Activated T-helper 2 cell treated with anti-CD3 and anti-CD28 coated beads, Interferon-gamma antibody, Interleukin-2, Interleukin-4, amounts not matched to agents 10 μg/mL and 5 μg/mL and 100 μg/mL, durations not matched to agents 14 hours and 24 hours and 36 hours (primary cell): ENCODE results near the gene AFF3. TPM values are rescaled to one million over a fixed set of nuclear protein-coding genes. Genes with fewer than 3 reads are reported as not detected.

Experiments
- DNase-seq: peaks from one replicate; pipeline ENCODE4 v3.0.0; 2021; ENCODE audit warnings: low spot score
- H3K27ac Mint-ChIP-seq: one replicate; pipeline ENCODE4 v1.8.0; 2021; ENCODE audit warnings: mixed read lengths
- H3K27me3 Mint-ChIP-seq: one replicate; pipeline ENCODE4 v1.8.0; 2021; ENCODE audit warnings: low read depth, mixed read lengths
- H3K36me3 Mint-ChIP-seq: one replicate; pipeline ENCODE4 v1.8.0; 2021; ENCODE audit warnings: low read depth, mixed read lengths
- H3K4me1 Mint-ChIP-seq: one replicate; pipeline ENCODE4 v1.8.0; 2021; ENCODE audit warnings: low read depth, mixed read lengths
- H3K4me3 Mint-ChIP-seq: one replicate; pipeline ENCODE4 v1.8.0; 2021; ENCODE audit warnings: low read depth, mild to moderate bottlenecking, moderate library complexity, mixed read lengths
- H3K9me3 Mint-ChIP-seq: one replicate; pipeline ENCODE4 v1.8.0; 2021; ENCODE audit warnings: mixed read lengths
- intact Hi-C: fragments of 100-400 bp; cut with micrococcal nuclease; formaldehyde crosslinking; loops from one replicate; pipeline ENCODE4 v1.15.1; 2023
- total RNA-seq: library from RNA; stranded (reverse); gene quantifications from 2 replicates; pipeline ENCODE4 v1.2.3, GENCODE V29; 2022

The AFF3 gene
- total RNA-seq, 1 donor from 2014 or later: 1.4 TPM

GRCh38 chr2:99657691-99658258, 484.6 kb downstream of the AFF3 start:
- intact Hi-C loops: no loop called here
- H3K9me3 Mint-ChIP-seq: no peaks in the 10 kb centered on the region
- no peak overlapping the region for H3K4me3 Mint-ChIP-seq
- H3K4me1 Mint-ChIP-seq: no peaks in the 10 kb centered on the region
- no peak for DNase-seq
- no peaks in the 10 kb centered on the region for H3K36me3 Mint-ChIP-seq
- H3K27me3 Mint-ChIP-seq: no peaks in the 10 kb centered on the region
- no peak overlapping the region for H3K27ac Mint-ChIP-seq

- no peak overlapping the region for H3K4me3 Mint-ChIP-seq
- H3K27me3 Mint-ChIP-seq: no peaks in the 10 kb centered on the region
- intact Hi-C loops: no loop called here
- H3K4me1 Mint-ChIP-seq: no peaks in the 10 kb centered on the region
- H3K9me3 Mint-ChIP-seq: no peaks in the 10 kb centered on the region
- H3K36me3 Mint-ChIP-seq: no peaks in the 10 kb centered on the region
- DNase-seq: no peak
- H3K27ac Mint-ChIP-seq: no peak overlapping the region
Observed at GRCh38 chr2:99656994-99657393, 485.4 kb downstream of the AFF3 start.

- no peaks in the 10 kb centered on the region for H3K9me3 Mint-ChIP-seq
- no peak overlapping the region for H3K27ac Mint-ChIP-seq
- no peaks in the 10 kb centered on the region for H3K27me3 Mint-ChIP-seq
- no peaks in the 10 kb centered on the region for H3K4me1 Mint-ChIP-seq
- H3K36me3 Mint-ChIP-seq: no peaks in the 10 kb centered on the region
- DNase-seq: no peak
- no peak overlapping the region for H3K4me3 Mint-ChIP-seq
- intact Hi-C loops: no loop called here
Observed at GRCh38 chr2:99653433-99653832, 489.0 kb downstream of the AFF3 start.

GRCh38 chr2:99652862-99653261, 489.5 kb downstream of the AFF3 start:
- intact Hi-C loops: no loop called here
- Mint-ChIP-seq H3K27ac (no peak overlapping the region), H3K27me3 (no peaks in the 10 kb centered on the region), H3K9me3 (no peaks in the 10 kb centered on the region), H3K36me3 (no peaks in the 10 kb centered on the region), H3K4me3 (no peak overlapping the region), H3K4me1 (no peaks in the 10 kb centered on the region)
- no peak for DNase-seq

- no peak for DNase-seq
- Mint-ChIP-seq H3K27me3 (no peaks in the 10 kb centered on the region), H3K9me3 (no peaks in the 10 kb centered on the region), H3K36me3 (no peaks in the 10 kb centered on the region), H3K4me3 (no peak overlapping the region), H3K27ac (no peak overlapping the region), H3K4me1 (no peaks in the 10 kb centered on the region)
- intact Hi-C loops: no loop called here
Observed at GRCh38 chr2:99651930-99652670, 490.3 kb downstream of the AFF3 start.

GRCh38 chr2:99648906-99649789, 493.2 kb downstream of the AFF3 start:
- Mint-ChIP-seq H3K27me3 (no peaks in the 10 kb centered on the region), H3K27ac (no peak overlapping the region), H3K9me3 (no peaks in the 10 kb centered on the region), H3K4me1 (no peaks in the 10 kb centered on the region), H3K4me3 (no peak overlapping the region), H3K36me3 (no peaks in the 10 kb centered on the region)
- DNase-seq: no peak
- intact Hi-C loops: no loop called here

- Mint-ChIP-seq H3K27ac (no peak overlapping the region), H3K4me1 (no peaks in the 10 kb centered on the region), H3K9me3 (no peaks in the 10 kb centered on the region), H3K27me3 (no peaks in the 10 kb centered on the region), H3K4me3 (no peak overlapping the region), H3K36me3 (no peaks in the 10 kb centered on the region)
- intact Hi-C loops: no loop called here
- no peak for DNase-seq
Observed at GRCh38 chr2:99648178-99648844, 494.1 kb downstream of the AFF3 start.

- H3K27ac Mint-ChIP-seq: no peak overlapping the region
- intact Hi-C loops: no loop called here
- no peak for DNase-seq
- H3K36me3 Mint-ChIP-seq: no peaks in the 10 kb centered on the region
- H3K4me1 Mint-ChIP-seq: no peaks in the 10 kb centered on the region
- H3K9me3 Mint-ChIP-seq: no peaks in the 10 kb centered on the region
- no peak overlapping the region for H3K4me3 Mint-ChIP-seq
- H3K27me3 Mint-ChIP-seq: no peaks in the 10 kb centered on the region
Observed at GRCh38 chr2:99645960-99646359, 496.4 kb downstream of the AFF3 start.

- no peak for DNase-seq
- no peaks in the 10 kb centered on the region for H3K4me1 Mint-ChIP-seq
- H3K36me3 Mint-ChIP-seq: no peaks in the 10 kb centered on the region
- intact Hi-C loops: no loop called here
- no peak overlapping the region for H3K4me3 Mint-ChIP-seq
- H3K27me3 Mint-ChIP-seq: no peaks in the 10 kb centered on the region
- no peak overlapping the region for H3K27ac Mint-ChIP-seq
- no peaks in the 10 kb centered on the region for H3K9me3 Mint-ChIP-seq
Observed at GRCh38 chr2:99644419-99644787, 498.0 kb downstream of the AFF3 start.

- Mint-ChIP-seq H3K9me3 (no peaks in the 10 kb centered on the region), H3K27me3 (no peaks in the 10 kb centered on the region)
- intact Hi-C loops: no loop called here
Observed at GRCh38 chr2:99643787-99644418, 498.5 kb downstream of the AFF3 start.

GRCh38 chr2:99641999-99642398, 500.4 kb downstream of the AFF3 start:
- Mint-ChIP-seq H3K27me3 (no peaks in the 10 kb centered on the region), H3K27ac (no peak overlapping the region), H3K4me1 (no peaks in the 10 kb centered on the region), H3K9me3 (no peaks in the 10 kb centered on the region), H3K36me3 (no peaks in the 10 kb centered on the region), H3K4me3 (no peak overlapping the region)
- intact Hi-C loops: no loop called here
- no peak for DNase-seq

More at GRCh38 chr2:99643787-99644418, 498.5 kb downstream of the AFF3 start:
- no peak overlapping the region for H3K27ac Mint-ChIP-seq
- H3K36me3 Mint-ChIP-seq: no peaks in the 10 kb centered on the region
- no peaks in the 10 kb centered on the region for H3K4me1 Mint-ChIP-seq
- DNase-seq: no peak
- no peak overlapping the region for H3K4me3 Mint-ChIP-seq

GRCh38 chr2:99640635-99641151, 501.7 kb downstream of the AFF3 start:
- H3K4me3 Mint-ChIP-seq: no peak overlapping the region
- H3K36me3 Mint-ChIP-seq: no peaks in the 10 kb centered on the region
- no peaks in the 10 kb centered on the region for H3K4me1 Mint-ChIP-seq
- H3K27ac Mint-ChIP-seq: no peak overlapping the region
- no peaks in the 10 kb centered on the region for H3K9me3 Mint-ChIP-seq
- H3K27me3 Mint-ChIP-seq: no peaks in the 10 kb centered on the region
- DNase-seq: no peak
- intact Hi-C loops: no loop called here
